ENCODE results near the gene CACTIN. TPM values are rescaled to one million over a fixed set of nuclear protein-coding genes. Genes with fewer than 3 reads are reported as not detected.

CACTIN gene
- total RNA-seq, 1 experiment from 2014 or later, result 33.2 TPM

- no peak overlapping the region for H3K27ac ChIP-seq (ENCODE audit: low read depth, low read length)
- H2AFZ ChIP-seq (ENCODE audit: low read depth, low read length, poor library complexity, severe bottlenecking), result no peak overlapping the region
- no peaks in the 10 kb centered on the region for H4K20me1 ChIP-seq (ENCODE audit: insufficient read depth)
- no peak for TF ChIP-seq CEBPB (IDR thresholded peaks at IDR 0.05; ENCODE audit: low read depth)
- TF ChIP-seq FOSL1 (IDR thresholded peaks at IDR 0.05; ENCODE audit: low read depth), result no peak
- TF ChIP-seq EGR1 (IDR thresholded peaks at IDR 0.05; ENCODE audit: low read depth), result no peak
- TF ChIP-seq POLR2A (IDR thresholded peaks at IDR 0.05; ENCODE audit: borderline replicate concordance, extremely low read depth, insufficient read depth, insufficient read length), result no peak
- TF ChIP-seq SRF (IDR thresholded peaks at IDR 0.05; ENCODE audit: low read depth), result no peak
- no peak for TF ChIP-seq ZFX (IDR thresholded peaks at IDR 0.05)
- no peak for TF ChIP-seq EZH2 (IDR thresholded peaks at IDR 0.05)
- TF ChIP-seq TCF7L2 (IDR thresholded peaks at IDR 0.05; ENCODE audit: borderline replicate concordance, extremely low read depth, insufficient read depth, insufficient read length), result no peak
- no peak for TF ChIP-seq MAX (IDR thresholded peaks at IDR 0.05)
- TF ChIP-seq YY1 (IDR thresholded peaks at IDR 0.05; ENCODE audit: extremely low read depth, insufficient replicate concordance, low read depth, low read length), result no peak
- TF ChIP-seq RAD21 (IDR thresholded peaks at IDR 0.05; ENCODE audit: low read depth), result no peak
- TF ChIP-seq POLR2AphosphoS5 (IDR thresholded peaks at IDR 0.05; ENCODE audit: low read depth, low read length), result no peak
- RAD21 ChIA-PET (ENCODE audit: low non-redundant PET in 1 of 2, low total read pairs in 2 of 2, uncharacterized antibody in 2 of 2, unreplicated experiment in 2 of 2), result no interaction called here
- H3K9ac ChIP-seq (ENCODE audit: low read length), result no peak overlapping the region
- CTCF ChIA-PET, result no interaction called here
- no peaks in the 10 kb centered on the region for H3K79me2 ChIP-seq (ENCODE audit: insufficient read depth, low read length)
- ATAC-seq (no peak), DNase-seq (ENCODE audit: low read depth, low spot score) (no peak)
- H3K4me3 ChIP-seq (replicated peaks in 1 of 2; ENCODE audit: low read depth in 1 of 2, low read length in 2 of 2), result no peak overlapping the region
- peaks cover 0 to 13% of the 10 kb centered on the region in 2 experiments; a peak in 1 of 4 replicates for H3K4me1 ChIP-seq (ENCODE audit: control insufficient read depth in 1 of 2, insufficient read depth in 2 of 2, low read length in 2 of 2)
- H3K9me3 ChIP-seq (ENCODE audit: control insufficient read depth in 1 of 2, insufficient read depth in 1 of 2, low read depth in 1 of 2, low read length in 2 of 2), result no peaks in the 10 kb centered on the region
- no peak overlapping the region for H3K4me2 ChIP-seq (ENCODE audit: low read length)
- no peaks in the 10 kb centered on the region for H3K9me2 ChIP-seq (ENCODE audit: insufficient read depth)
- peaks cover 9% of the 10 kb centered on the region in 2 experiments; a peak in 3 of 4 replicates for H3K36me3 ChIP-seq (ENCODE audit: control insufficient read depth in 1 of 2, insufficient read depth in 2 of 2, low read length in 2 of 2)
- POLR2A ChIA-PET, result no interaction called here
- BruUV-seq (replicated peaks), result no TSS peak
- intact Hi-C loops (cut with micrococcal nuclease), result no loop called here
- no peaks in the 10 kb centered on the region for H3K27me3 ChIP-seq (ENCODE audit: insufficient read depth, low read length)
Observed at GRCh38 chr19:3660493-3661219, 34.1 kb upstream of the CACTIN start.
